Keratinocyte (primary cell): ENCODE measurements around the gene TMEM87A.

Source experiments
- EZH2 ChIP-seq: IDR thresholded peaks from one replicate; pipeline ENCODE4 v1.6.1; 2012; ENCODE audit warnings: inconsistent platforms, mild to moderate bottlenecking, low read length, moderate library complexity
- TF ChIP-seq, protein P1 (sequence below), 3 experiments: IDR thresholded peaks in 1 of 3; conservative IDR thresholded peaks in 1 of 3; optimal IDR thresholded peaks in 1 of 3; 2 replicates in 2 of 3; 3 replicates in 1 of 3; pipeline versions ENCODE3 to v1.5.1; 2011; ENCODE audit warnings: low read length in 3 of 3, mild to moderate bottlenecking in 3 of 3, moderate library complexity in 2 of 3, control low read depth in 1 of 3, inconsistent platforms in 1 of 3; ENCODE audit not compliant: insufficient read depth in 2 of 3; ENCODE audit errors: extremely low read depth in 1 of 3

DNA sequence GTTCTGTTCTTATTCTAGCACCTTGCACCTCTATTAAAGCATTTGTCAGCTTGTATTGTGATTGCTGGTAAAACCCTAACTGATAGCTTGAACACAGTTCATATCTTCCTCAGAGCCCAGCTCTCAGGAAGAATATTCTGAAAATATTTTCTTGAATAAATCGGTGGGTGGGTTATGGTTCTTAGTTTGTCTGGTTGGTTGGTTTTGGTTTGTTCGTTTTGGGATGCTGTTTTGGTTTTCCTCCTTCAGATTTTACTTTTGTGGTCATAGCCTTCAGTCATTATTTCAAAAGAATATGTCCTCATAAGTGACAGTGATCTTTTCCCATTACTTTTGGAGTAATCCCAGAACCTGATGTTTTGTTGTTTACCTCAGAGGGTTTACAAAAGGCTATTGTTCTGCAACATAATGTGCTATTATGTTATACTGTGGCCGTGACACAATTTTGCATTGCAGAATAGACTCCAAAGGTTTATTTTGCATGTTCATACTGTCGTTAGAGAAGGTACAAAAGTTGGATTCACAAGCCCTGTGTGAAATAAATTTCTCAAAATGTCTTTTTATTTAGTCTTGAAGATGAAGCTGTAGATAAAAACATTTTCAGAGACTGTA, 2.7 kb upstream of the TMEM87A start:
- TF ChIP-seq, protein P1, sequence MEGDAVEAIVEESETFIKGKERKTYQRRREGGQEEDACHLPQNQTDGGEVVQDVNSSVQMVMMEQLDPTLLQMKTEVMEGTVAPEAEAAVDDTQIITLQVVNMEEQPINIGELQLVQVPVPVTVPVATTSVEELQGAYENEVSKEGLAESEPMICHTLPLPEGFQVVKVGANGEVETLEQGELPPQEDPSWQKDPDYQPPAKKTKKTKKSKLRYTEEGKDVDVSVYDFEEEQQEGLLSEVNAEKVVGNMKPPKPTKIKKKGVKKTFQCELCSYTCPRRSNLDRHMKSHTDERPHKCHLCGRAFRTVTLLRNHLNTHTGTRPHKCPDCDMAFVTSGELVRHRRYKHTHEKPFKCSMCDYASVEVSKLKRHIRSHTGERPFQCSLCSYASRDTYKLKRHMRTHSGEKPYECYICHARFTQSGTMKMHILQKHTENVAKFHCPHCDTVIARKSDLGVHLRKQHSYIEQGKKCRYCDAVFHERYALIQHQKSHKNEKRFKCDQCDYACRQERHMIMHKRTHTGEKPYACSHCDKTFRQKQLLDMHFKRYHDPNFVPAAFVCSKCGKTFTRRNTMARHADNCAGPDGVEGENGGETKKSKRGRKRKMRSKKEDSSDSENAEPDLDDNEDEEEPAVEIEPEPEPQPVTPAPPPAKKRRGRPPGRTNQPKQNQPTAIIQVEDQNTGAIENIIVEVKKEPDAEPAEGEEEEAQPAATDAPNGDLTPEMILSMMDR (optimal IDR thresholded peaks at IDR 0.05 in 1 of 3, IDR thresholded peaks at IDR 0.05 in 1 of 3, conservative IDR thresholded peaks at IDR 0.05 in 1 of 3; ENCODE audit: extremely low read depth in 1 of 3, insufficient read depth in 2 of 3, low read length in 3 of 3), result no peak
- TF ChIP-seq EZH2, result no peak
